Measurements from ENCODE around the gene MICAL3.

DNA sequence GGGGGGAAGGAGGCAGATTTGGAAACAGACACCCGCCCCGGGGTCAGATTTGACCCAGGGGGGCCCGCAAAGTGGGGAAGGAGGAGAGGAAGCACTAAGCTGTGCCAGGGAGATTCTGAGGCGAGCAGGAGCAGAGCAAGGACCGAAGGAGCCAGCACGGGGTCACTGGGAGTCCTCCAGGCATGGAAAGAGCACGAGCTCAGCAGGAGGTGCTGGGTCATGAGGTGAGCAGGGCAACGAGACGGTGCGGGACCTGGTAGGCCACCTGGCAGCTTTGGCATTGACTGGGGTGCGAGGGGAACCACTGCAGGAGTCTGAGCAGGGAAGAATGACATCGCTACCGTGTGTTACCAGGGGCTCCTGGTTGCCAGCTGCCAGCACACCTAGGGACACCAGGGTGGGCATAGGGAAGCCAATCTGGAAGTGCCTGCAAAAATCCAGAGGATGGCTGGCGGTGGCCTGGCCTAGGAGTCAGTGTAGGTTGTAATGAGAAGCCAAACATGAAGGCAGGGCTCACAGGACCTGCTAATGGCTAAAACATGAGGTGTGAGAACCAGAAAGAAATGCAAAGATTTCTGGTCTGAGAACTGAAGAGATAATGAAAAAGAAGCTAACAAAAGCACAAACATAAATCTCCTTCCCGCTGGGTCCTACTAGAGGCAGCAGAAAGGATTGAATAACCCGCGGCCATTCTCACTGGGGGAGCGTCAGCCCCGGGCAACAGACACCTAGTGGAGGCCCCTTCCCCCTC, 63.5 kb downstream of the MICAL3 start:
- no peak for TF ChIP-seq SUZ12 (IDR thresholded peaks at IDR 0.05)
- no peak for TF ChIP-seq BHLHE40 (IDR thresholded peaks at IDR 0.05; ENCODE audit: borderline replicate concordance)
- TF ChIP-seq FOXK2 (IDR thresholded peaks at IDR 0.05), result no peak
- TF ChIP-seq FOXM1 (IDR thresholded peaks at IDR 0.05; ENCODE audit: borderline replicate concordance), result no peak
- TF ChIP-seq L3MBTL2 (conservative IDR thresholded peaks at IDR 0.05), result no peak
- TF ChIP-seq HDGF (IDR thresholded peaks at IDR 0.05; ENCODE audit: borderline replicate concordance), result no peak
- TF ChIP-seq LEF1 (IDR thresholded peaks at IDR 0.05; ENCODE audit: borderline replicate concordance), result no peak
